ENCODE measurements around the gene HHAT.

Gene HHAT

GRCh38 chr1:210594605-210595004, 265.9 kb downstream of the HHAT start:
- Histone ChIP-seq H3K4me1 (ENCODE audit: control insufficient read depth, low read depth, low read length) (no peaks in the 10 kb centered on the region), H3K23ac (ENCODE audit: low read length) (no peak overlapping the region), H2BK15ac (replicated peaks; ENCODE audit: low read depth) (no peak overlapping the region), H2AK5ac (ENCODE audit: low read length) (no peak overlapping the region), H2BK5ac (ENCODE audit: low read length) (no peak overlapping the region), H3K4ac (ENCODE audit: low read depth, low read length) (no peak overlapping the region), H3K79me1 (ENCODE audit: low read length) (no peaks in the 10 kb centered on the region), H3K56ac (ENCODE audit: low read length) (no peak overlapping the region), H3K27ac (ENCODE audit: low read depth, low read length) (no peak overlapping the region), H2BK120ac (ENCODE audit: low read depth, low read length) (no peak overlapping the region), H3K4me2 (ENCODE audit: low read length) (no peak overlapping the region), H4K5ac (ENCODE audit: low read length) (no peak overlapping the region), H3K79me2 (ENCODE audit: control insufficient read depth, insufficient read depth, low read length) (no peaks in the 10 kb centered on the region), H3K18ac (ENCODE audit: low read length) (no peak overlapping the region), H3K36me3 (ENCODE audit: control insufficient read depth, insufficient read depth, low read length) (no peaks in the 10 kb centered on the region), H3K27me3 (ENCODE audit: insufficient read depth, low read length, poor library complexity) (no peaks in the 10 kb centered on the region), H3K9ac (ENCODE audit: low read length) (no peak overlapping the region), H4K8ac (ENCODE audit: low read depth, low read length) (no peak overlapping the region), H3K4me3 (ENCODE audit: low read length) (no peak overlapping the region)
- no peak for DNase-seq
- no CpG with 5 or more reads among the region's 3 CpGs for WGBS (ENCODE audit: extremely low coverage, insufficient coverage, low lambda C conversion rate)

- Histone ChIP-seq H3K18ac (ENCODE audit: low read length) (no peak overlapping the region), H3K27ac (ENCODE audit: low read depth, low read length) (no peak overlapping the region), H2BK5ac (ENCODE audit: low read length) (no peak overlapping the region), H3K4me3 (ENCODE audit: low read length) (no peak overlapping the region), H2AK5ac (ENCODE audit: low read length) (no peak overlapping the region), H3K23ac (ENCODE audit: low read length) (no peak overlapping the region), H3K27me3 (ENCODE audit: insufficient read depth, low read length, poor library complexity) (no peaks in the 10 kb centered on the region), H3K79me2 (ENCODE audit: control insufficient read depth, insufficient read depth, low read length) (no peaks in the 10 kb centered on the region), H3K9ac (ENCODE audit: low read length) (no peak overlapping the region), H4K5ac (ENCODE audit: low read length) (no peak overlapping the region), H3K79me1 (ENCODE audit: low read length) (no peaks in the 10 kb centered on the region), H2BK120ac (ENCODE audit: low read depth, low read length) (no peak overlapping the region), H3K36me3 (ENCODE audit: control insufficient read depth, insufficient read depth, low read length) (no peaks in the 10 kb centered on the region), H3K4me1 (ENCODE audit: control insufficient read depth, low read depth, low read length) (no peaks in the 10 kb centered on the region), H3K56ac (ENCODE audit: low read length) (no peak overlapping the region), H3K4me2 (ENCODE audit: low read length) (no peak overlapping the region), H2BK15ac (replicated peaks; ENCODE audit: low read depth) (no peak overlapping the region), H4K8ac (ENCODE audit: low read depth, low read length) (no peak overlapping the region), H3K4ac (ENCODE audit: low read depth, low read length) (no peak overlapping the region)
- no CpG with 5 or more reads among the region's 2 CpGs for WGBS (ENCODE audit: extremely low coverage, insufficient coverage, low lambda C conversion rate)
- no peak for DNase-seq
Measured at GRCh38 chr1:210596641-210597040, 267.9 kb downstream of the HHAT start.

- Histone ChIP-seq H3K9ac (ENCODE audit: low read length) (no peak overlapping the region), H2BK15ac (replicated peaks; ENCODE audit: low read depth) (no peak overlapping the region)
- WGBS (ENCODE audit: extremely low coverage, insufficient coverage, low lambda C conversion rate), result no CpG with 5 or more reads among the region's 1 CpG
Measured at GRCh38 chr1:210597555-210598134, 268.9 kb downstream of the HHAT start.

GRCh38 chr1:210598135-210598652, 269.5 kb downstream of the HHAT start:
- Histone ChIP-seq H4K5ac (ENCODE audit: low read length) (no peak overlapping the region), H3K27me3 (ENCODE audit: insufficient read depth, low read length, poor library complexity) (no peaks in the 10 kb centered on the region), H3K79me2 (ENCODE audit: control insufficient read depth, insufficient read depth, low read length) (no peaks in the 10 kb centered on the region), H3K4ac (ENCODE audit: low read depth, low read length) (no peak overlapping the region), H3K4me1 (ENCODE audit: control insufficient read depth, low read depth, low read length) (no peaks in the 10 kb centered on the region), H2AK5ac (ENCODE audit: low read length) (no peak overlapping the region), H3K36me3 (ENCODE audit: control insufficient read depth, insufficient read depth, low read length) (no peaks in the 10 kb centered on the region), H3K23ac (ENCODE audit: low read length) (no peak overlapping the region), H3K9ac (ENCODE audit: low read length) (no peak overlapping the region), H3K79me1 (ENCODE audit: low read length) (no peaks in the 10 kb centered on the region), H2BK15ac (replicated peaks; ENCODE audit: low read depth) (no peak overlapping the region), H3K18ac (ENCODE audit: low read length) (no peak overlapping the region), H2BK120ac (ENCODE audit: low read depth, low read length) (no peak overlapping the region), H3K4me2 (ENCODE audit: low read length) (no peak overlapping the region), H4K8ac (ENCODE audit: low read depth, low read length) (no peak overlapping the region), H2BK5ac (ENCODE audit: low read length) (no peak overlapping the region), H3K4me3 (ENCODE audit: low read length) (no peak overlapping the region), H3K56ac (ENCODE audit: low read length) (peak overlapping the region; percentile 2), H3K27ac (ENCODE audit: low read depth, low read length) (peak overlapping the region; percentile 52)
- DNase-seq, result peak; percentile 94
- no CpG with 5 or more reads among the region's 3 CpGs for WGBS (ENCODE audit: extremely low coverage, insufficient coverage, low lambda C conversion rate)

More at GRCh38 chr1:210597555-210598134, 268.9 kb downstream of the HHAT start:
- Histone ChIP-seq H3K27me3 (ENCODE audit: insufficient read depth, low read length, poor library complexity) (no peaks in the 10 kb centered on the region), H3K4ac (ENCODE audit: low read depth, low read length) (peak overlapping the region; percentile 96), H3K79me2 (ENCODE audit: control insufficient read depth, insufficient read depth, low read length) (no peaks in the 10 kb centered on the region), H2BK120ac (ENCODE audit: low read depth, low read length) (peak overlapping the region; percentile 86), H2BK5ac (ENCODE audit: low read length) (no peak overlapping the region), H4K5ac (ENCODE audit: low read length) (no peak overlapping the region), H3K23ac (ENCODE audit: low read length) (no peak overlapping the region), H3K79me1 (ENCODE audit: low read length) (no peaks in the 10 kb centered on the region), H3K18ac (ENCODE audit: low read length) (peak overlapping the region; percentile 85), H3K27ac (ENCODE audit: low read depth, low read length) (peak overlapping the region; percentile 52), H3K4me3 (ENCODE audit: low read length) (no peak overlapping the region), H3K36me3 (ENCODE audit: control insufficient read depth, insufficient read depth, low read length) (no peaks in the 10 kb centered on the region), H3K4me1 (ENCODE audit: control insufficient read depth, low read depth, low read length) (no peaks in the 10 kb centered on the region), H4K8ac (ENCODE audit: low read depth, low read length) (no peak overlapping the region), H3K56ac (ENCODE audit: low read length) (no peak overlapping the region), H3K4me2 (ENCODE audit: low read length) (no peak overlapping the region), H2AK5ac (ENCODE audit: low read length) (no peak overlapping the region)
- peak; percentile 97 for DNase-seq

- WGBS (ENCODE audit: extremely low coverage, insufficient coverage, low lambda C conversion rate), result no CpG with 5 or more reads among the region's 5 CpGs
- H3K27me3 ChIP-seq (ENCODE audit: insufficient read depth, low read length, poor library complexity), result no peaks in the 10 kb centered on the region
- H2BK120ac ChIP-seq (ENCODE audit: low read depth, low read length), result no peak overlapping the region
- H3K4me1 ChIP-seq (ENCODE audit: control insufficient read depth, low read depth, low read length), result no peaks in the 10 kb centered on the region
- no peaks in the 10 kb centered on the region for H3K79me2 ChIP-seq (ENCODE audit: control insufficient read depth, insufficient read depth, low read length)
- H2BK5ac ChIP-seq (ENCODE audit: low read length), result no peak overlapping the region
- H4K5ac ChIP-seq (ENCODE audit: low read length), result no peak overlapping the region
- H3K4ac ChIP-seq (ENCODE audit: low read depth, low read length), result no peak overlapping the region
- H3K4me2 ChIP-seq (ENCODE audit: low read length), result no peak overlapping the region
- H3K79me1 ChIP-seq (ENCODE audit: low read length), result no peaks in the 10 kb centered on the region
- no peak overlapping the region for H2BK15ac ChIP-seq (replicated peaks; ENCODE audit: low read depth)
- H3K56ac ChIP-seq (ENCODE audit: low read length), result no peak overlapping the region
- H3K18ac ChIP-seq (ENCODE audit: low read length), result no peak overlapping the region
- no peaks in the 10 kb centered on the region for H3K36me3 ChIP-seq (ENCODE audit: control insufficient read depth, insufficient read depth, low read length)
- DNase-seq, result no peak
- no peak overlapping the region for H3K27ac ChIP-seq (ENCODE audit: low read depth, low read length)
- no peak overlapping the region for H3K23ac ChIP-seq (ENCODE audit: low read length)
- no peak overlapping the region for H3K4me3 ChIP-seq (ENCODE audit: low read length)
- no peak overlapping the region for H4K8ac ChIP-seq (ENCODE audit: low read depth, low read length)
- H2AK5ac ChIP-seq (ENCODE audit: low read length), result no peak overlapping the region
- H3K9ac ChIP-seq (ENCODE audit: low read length), result no peak overlapping the region
Measured at GRCh38 chr1:210600421-210601159, 271.9 kb downstream of the HHAT start.

Data from mesendoderm (in vitro differentiated cells).